ENCODE measurements around the gene NLGN4Y.

The NLGN4Y gene

GRCh38 chrY:14524272-14525231 lies at the start of gene NLGN4Y:
Gene NLGN4Y, plus strand, starts transcription at chrY:14524529. Its CDS starts 97,591 bp downstream, at chrY:14622120.
- no peaks in the 10 kb centered on the region for H3K36me3 Mint-ChIP-seq (ENCODE audit: low read depth)
- peak within 1 kb of the TSS; percentile 54 for H3K27ac Mint-ChIP-seq
- H3K27me3 Mint-ChIP-seq: peaks cover 26% of the 10 kb centered on the region
- H3K9me3 Mint-ChIP-seq: no peaks in the 10 kb centered on the region
- DNase-seq: peak; percentile 2
- ATAC-seq: peak; percentile 33
- H3K4me3 Mint-ChIP-seq: peak within 1 kb of the TSS; percentile 66
- H3K4me1 Mint-ChIP-seq: peaks cover 3% of the 10 kb centered on the region

- H3K4me1 Mint-ChIP-seq: no peaks in the 10 kb centered on the region
- DNase-seq (no peak), ATAC-seq (no peak)
- H3K4me3 Mint-ChIP-seq: no peak overlapping the region
- no peaks in the 10 kb centered on the region for H3K36me3 Mint-ChIP-seq (ENCODE audit: low read depth)
- H3K27ac Mint-ChIP-seq: no peak overlapping the region
- peaks cover 4% of the 10 kb centered on the region for H3K9me3 Mint-ChIP-seq
- H3K27me3 Mint-ChIP-seq: no peaks in the 10 kb centered on the region
These were observed 38.4 kb upstream of the NLGN4Y start for GRCh38 chrY:14485935-14486334.

GRCh38 chrY:14490226-14490625 lies 34.1 kb upstream of the NLGN4Y start:
- ATAC-seq: no peak

GRCh38 chrY:14498071-14498470 lies 26.3 kb upstream of the NLGN4Y start:
- ATAC-seq (no peak), DNase-seq (no peak)
- no peak overlapping the region for H3K27ac Mint-ChIP-seq
- H3K36me3 Mint-ChIP-seq (ENCODE audit: low read depth): no peaks in the 10 kb centered on the region
- no peaks in the 10 kb centered on the region for H3K27me3 Mint-ChIP-seq
- no peaks in the 10 kb centered on the region for H3K4me1 Mint-ChIP-seq
- H3K9me3 Mint-ChIP-seq: peaks cover 3% of the 10 kb centered on the region
- H3K4me3 Mint-ChIP-seq: no peak overlapping the region

More at GRCh38 chrY:14490226-14490625, 34.1 kb upstream of the NLGN4Y start:
- DNase-seq: no peak
- Mint-ChIP-seq H3K36me3 (ENCODE audit: low read depth) (no peaks in the 10 kb centered on the region), H3K9me3 (peaks cover 4% of the 10 kb centered on the region), H3K4me1 (no peaks in the 10 kb centered on the region), H3K27ac (no peak overlapping the region), H3K27me3 (no peaks in the 10 kb centered on the region), H3K4me3 (no peak overlapping the region)

GRCh38 chrY:14504592-14504991 lies 19.7 kb upstream of the NLGN4Y start:
- H3K27ac Mint-ChIP-seq: no peak overlapping the region
- H3K4me3 Mint-ChIP-seq: no peak overlapping the region
- DNase-seq (no peak), ATAC-seq (no peak)
- no peaks in the 10 kb centered on the region for H3K27me3 Mint-ChIP-seq
- no peaks in the 10 kb centered on the region for H3K9me3 Mint-ChIP-seq
- no peaks in the 10 kb centered on the region for H3K36me3 Mint-ChIP-seq (ENCODE audit: low read depth)
- no peaks in the 10 kb centered on the region for H3K4me1 Mint-ChIP-seq

GRCh38 chrY:14522379-14522950 lies 1.9 kb upstream of the NLGN4Y start:
- DNase-seq (no peak), ATAC-seq (no peak)
- Mint-ChIP-seq H3K27ac (no peak overlapping the region), H3K4me1 (peaks cover 3% of the 10 kb centered on the region), H3K9me3 (no peaks in the 10 kb centered on the region), H3K36me3 (ENCODE audit: low read depth) (no peaks in the 10 kb centered on the region), H3K27me3 (peaks cover 26% of the 10 kb centered on the region), H3K4me3 (no peak overlapping the region)

- ATAC-seq (no peak), DNase-seq (peak; percentile 2)
- Mint-ChIP-seq H3K9me3 (no peaks in the 10 kb centered on the region), H3K4me1 (peaks cover 3% of the 10 kb centered on the region), H3K36me3 (ENCODE audit: low read depth) (no peaks in the 10 kb centered on the region), H3K27ac (no peak overlapping the region), H3K27me3 (peaks cover 26% of the 10 kb centered on the region), H3K4me3 (peak overlapping the region; percentile 26)
These were observed 648 bp upstream of the NLGN4Y start for GRCh38 chrY:14523491-14524271.

GRCh38 chrY:14525315-14525714 lies 986 bp downstream of the NLGN4Y start:
- no peaks in the 10 kb centered on the region for H3K36me3 Mint-ChIP-seq (ENCODE audit: low read depth)
- no peaks in the 10 kb centered on the region for H3K9me3 Mint-ChIP-seq
- H3K4me1 Mint-ChIP-seq: peaks cover 3% of the 10 kb centered on the region
- H3K27ac Mint-ChIP-seq: peak overlapping the region; percentile 54
- peak overlapping the region; percentile 66 for H3K4me3 Mint-ChIP-seq
- peaks cover 22% of the 10 kb centered on the region for H3K27me3 Mint-ChIP-seq
- DNase-seq (no peak), ATAC-seq (no peak)

- H3K9me3 Mint-ChIP-seq: no peaks in the 10 kb centered on the region
- no peak overlapping the region for H3K4me3 Mint-ChIP-seq
- peaks cover 1% of the 10 kb centered on the region for H3K4me1 Mint-ChIP-seq
- H3K27me3 Mint-ChIP-seq: peaks cover 9% of the 10 kb centered on the region
- no peaks in the 10 kb centered on the region for H3K36me3 Mint-ChIP-seq (ENCODE audit: low read depth)
- no peak overlapping the region for H3K27ac Mint-ChIP-seq
- ATAC-seq: no peak
- DNase-seq: no peak
These were observed 4.0 kb downstream of the NLGN4Y start for GRCh38 chrY:14528361-14528760.

- H3K4me3 Mint-ChIP-seq: no peak overlapping the region
- H3K9me3 Mint-ChIP-seq: no peaks in the 10 kb centered on the region
- no peaks in the 10 kb centered on the region for H3K4me1 Mint-ChIP-seq
- ATAC-seq (no peak), DNase-seq (no peak)
- no peaks in the 10 kb centered on the region for H3K27me3 Mint-ChIP-seq
- no peak overlapping the region for H3K27ac Mint-ChIP-seq
- H3K36me3 Mint-ChIP-seq (ENCODE audit: low read depth): no peaks in the 10 kb centered on the region
These were observed 12.4 kb downstream of the NLGN4Y start for GRCh38 chrY:14536703-14537102.

GRCh38 chrY:14543506-14543905 lies 19.2 kb downstream of the NLGN4Y start:
- no peaks in the 10 kb centered on the region for H3K27me3 Mint-ChIP-seq
- no peak overlapping the region for H3K27ac Mint-ChIP-seq
- no peaks in the 10 kb centered on the region for H3K4me1 Mint-ChIP-seq
- H3K4me3 Mint-ChIP-seq: no peak overlapping the region
- ATAC-seq: no peak
- no peaks in the 10 kb centered on the region for H3K36me3 Mint-ChIP-seq (ENCODE audit: low read depth)
- no peak for DNase-seq
- peaks cover 4% of the 10 kb centered on the region for H3K9me3 Mint-ChIP-seq

- no peak for DNase-seq
- no peak for ATAC-seq
- Mint-ChIP-seq H3K36me3 (ENCODE audit: low read depth) (no peaks in the 10 kb centered on the region), H3K4me1 (no peaks in the 10 kb centered on the region), H3K27ac (no peak overlapping the region), H3K27me3 (no peaks in the 10 kb centered on the region), H3K4me3 (no peak overlapping the region), H3K9me3 (no peaks in the 10 kb centered on the region)
These were observed 57.0 kb downstream of the NLGN4Y start for GRCh38 chrY:14581294-14581693.

GRCh38 chrY:14586725-14587124 lies 62.4 kb downstream of the NLGN4Y start:
- Mint-ChIP-seq H3K4me3 (no peak overlapping the region), H3K9me3 (peaks cover 5% of the 10 kb centered on the region), H3K27ac (no peak overlapping the region), H3K36me3 (ENCODE audit: low read depth) (no peaks in the 10 kb centered on the region), H3K4me1 (no peaks in the 10 kb centered on the region), H3K27me3 (no peaks in the 10 kb centered on the region)
- DNase-seq: no peak
- no peak for ATAC-seq

- H3K36me3 Mint-ChIP-seq (ENCODE audit: low read depth): no peaks in the 10 kb centered on the region
- H3K4me3 Mint-ChIP-seq: no peak overlapping the region
- H3K27ac Mint-ChIP-seq: no peak overlapping the region
- ATAC-seq (no peak), DNase-seq (no peak)
- H3K4me1 Mint-ChIP-seq: no peaks in the 10 kb centered on the region
- peaks cover 4% of the 10 kb centered on the region for H3K9me3 Mint-ChIP-seq
- H3K27me3 Mint-ChIP-seq: no peaks in the 10 kb centered on the region
These were observed 77.0 kb downstream of the NLGN4Y start for GRCh38 chrY:14601372-14601771.

All from activated naive CD8-positive, alpha-beta T cell treated with anti-CD3 and anti-CD28 coated beads, Interleukin-2, amount 50 U/mL, for 24 hours (primary cell).